ENCODE measurements around the gene PARN.
"Not testable (repeated sequence)": the region's sequence is repeated elsewhere in the genome, so short reads cannot be mapped to it uniquely, and the experiment has no call there.

The PARN gene

GRCh38 chr16:14436401-14436955 lies 193.6 kb downstream of the PARN start:
- DNase-seq (ENCODE audit: low read depth) = no peak

DNA sequence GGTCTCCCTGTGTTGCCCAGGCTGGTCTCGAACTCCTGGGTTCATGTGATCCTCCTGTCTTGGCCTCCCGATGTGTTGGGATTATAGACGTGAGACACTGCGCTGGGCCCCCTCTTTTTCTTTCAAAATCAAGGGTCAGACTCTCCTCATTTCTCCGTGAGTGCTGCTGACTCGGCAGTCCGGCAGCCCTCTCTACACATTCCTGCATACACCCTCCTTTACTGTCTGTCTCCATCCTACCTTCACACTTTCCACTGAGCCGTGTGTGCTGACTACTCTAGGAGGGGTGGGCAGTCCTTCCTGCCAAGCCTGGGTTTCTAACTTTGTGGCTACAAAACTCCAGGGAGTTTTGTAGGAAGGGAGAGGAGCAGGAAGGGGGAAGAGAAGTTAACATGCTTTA lies 195.2 kb downstream of the PARN start:
- DNase-seq (ENCODE audit: low read depth) = no peak

DNA sequence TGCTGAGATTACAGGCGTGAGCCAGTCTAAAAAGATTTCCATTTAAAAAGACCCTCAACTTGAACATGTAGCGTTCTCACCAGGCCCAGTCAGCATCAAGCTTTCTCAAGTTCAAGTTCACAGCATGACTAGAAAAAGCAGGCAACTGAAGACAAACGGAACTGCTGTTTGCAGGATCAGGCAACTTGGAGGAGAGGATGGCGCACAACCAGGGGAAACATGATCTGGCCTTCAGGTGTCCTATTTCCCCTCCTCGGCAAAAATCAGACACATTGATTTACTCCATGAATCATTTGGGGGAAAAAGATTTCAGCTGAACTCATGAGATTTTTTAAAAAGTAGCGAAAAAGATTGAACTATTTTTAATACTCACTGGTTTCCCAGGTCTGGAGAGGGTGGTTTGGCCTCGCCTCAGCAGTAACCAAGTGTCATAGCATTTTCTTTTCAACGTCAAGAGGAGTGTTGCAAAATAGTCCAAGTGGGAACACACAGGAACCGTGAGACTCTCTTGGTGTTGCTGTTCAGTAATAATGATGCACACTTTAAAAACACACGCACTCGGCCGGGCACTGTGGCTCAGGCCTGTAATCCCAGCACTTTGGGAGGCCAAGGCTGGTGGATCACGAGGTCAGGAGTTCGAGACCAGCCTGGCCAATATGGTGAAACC lies 201.0 kb downstream of the PARN start:
- DNase-seq (ENCODE audit: low read depth) = not testable (repeated sequence)

DNA sequence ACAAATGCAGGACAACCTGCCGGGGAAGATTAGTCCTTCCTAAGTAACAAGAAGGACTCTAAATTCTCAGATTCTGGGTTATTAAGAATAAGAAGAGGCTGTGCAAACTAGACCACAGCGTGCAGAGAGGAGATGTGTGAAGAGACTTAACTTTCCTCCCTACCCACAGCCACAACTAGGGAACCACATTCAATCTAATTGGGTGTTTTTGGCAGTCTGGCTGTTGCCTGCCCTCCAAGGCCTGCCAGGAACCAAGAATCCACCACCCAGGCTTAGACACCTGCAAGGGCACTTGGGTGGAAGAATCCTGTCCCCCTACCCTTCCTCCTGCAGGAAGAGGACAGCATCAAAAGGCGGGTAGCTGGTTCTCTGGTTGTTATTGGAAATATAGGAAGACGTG lies 202.0 kb downstream of the PARN start:
- no peak for DNase-seq (ENCODE audit: low read depth)

GRCh38 chr16:14427371-14427948 lies 202.6 kb downstream of the PARN start:
- no peak for DNase-seq (ENCODE audit: low read depth)

DNA sequence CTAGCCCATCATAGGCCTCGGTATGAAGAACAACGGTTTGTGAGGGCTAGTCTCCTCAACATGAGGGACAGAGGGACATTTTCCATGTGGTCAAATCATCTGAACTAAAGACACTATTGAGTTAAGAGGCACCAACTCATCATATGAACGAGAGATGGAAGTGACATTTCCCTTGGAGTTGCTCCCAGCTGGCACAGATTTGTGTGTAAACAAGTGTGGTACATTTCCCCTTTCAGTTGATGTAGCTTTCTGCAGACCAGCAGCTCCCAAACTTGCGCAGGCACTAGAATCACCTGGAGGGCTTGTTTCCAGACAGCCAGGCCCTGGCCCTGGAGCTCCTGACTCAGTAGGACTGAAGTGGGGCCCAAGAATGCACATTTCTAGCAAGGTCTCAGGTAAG lies 205.5 kb downstream of the PARN start:
- DNase-seq (ENCODE audit: low read depth) = no peak

DNA sequence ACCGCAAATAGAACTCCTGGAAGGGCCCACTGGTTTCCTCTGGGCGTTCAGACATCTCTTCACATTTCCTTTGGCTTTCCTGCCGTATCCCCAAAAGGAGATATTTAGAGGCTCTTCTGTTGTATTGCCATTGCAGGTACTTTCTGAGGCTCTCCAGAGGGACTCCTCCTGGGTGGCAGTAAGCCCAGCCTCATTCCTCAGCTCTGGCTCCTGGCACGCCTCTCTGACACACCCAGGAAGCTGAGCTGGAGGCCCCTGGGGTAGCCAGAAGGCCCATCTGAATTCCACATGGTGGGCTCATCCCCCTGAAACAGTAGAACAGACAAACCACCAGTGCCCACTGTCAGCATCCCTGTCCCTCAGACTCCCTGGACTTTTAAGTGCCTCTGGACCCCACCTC lies 206.7 kb downstream of the PARN start:
- no peak for DNase-seq (ENCODE audit: low read depth)

DNA sequence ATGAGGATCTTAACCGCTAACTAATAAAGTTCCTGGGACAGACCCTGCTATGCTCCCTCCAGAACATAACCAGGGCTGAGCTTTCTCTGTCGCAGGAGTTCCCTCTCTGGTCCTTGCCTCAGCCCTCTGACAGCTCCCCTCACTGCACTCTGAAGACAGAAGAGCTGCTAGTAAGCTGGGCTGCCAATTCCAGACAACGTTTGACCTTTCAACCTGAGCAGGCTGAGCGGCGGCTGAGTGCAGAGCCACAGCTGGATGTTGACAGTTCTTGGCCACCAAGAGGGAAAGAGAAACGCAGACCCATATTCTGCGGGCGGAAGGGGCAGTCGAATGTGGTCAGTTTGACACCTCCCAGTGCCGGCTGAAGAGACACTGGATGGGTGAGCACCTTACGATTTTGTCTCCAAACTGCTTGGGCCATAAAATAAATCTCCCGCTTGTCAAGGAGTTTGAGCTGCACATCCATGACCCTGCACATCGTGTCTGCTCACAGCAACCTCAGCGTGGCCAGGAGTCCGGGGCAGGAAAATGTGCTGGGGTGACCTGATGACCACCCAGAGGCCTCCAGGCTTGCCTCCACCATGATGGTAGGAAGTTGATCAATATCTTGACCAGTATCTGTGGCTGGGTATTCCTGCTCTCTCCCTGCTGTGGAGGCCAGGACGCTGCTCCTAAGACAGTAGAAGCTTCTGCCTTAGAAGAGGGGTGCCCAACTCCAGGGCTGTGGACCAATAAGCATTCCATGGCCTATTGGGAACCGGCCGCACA lies 209.2 kb downstream of the PARN start:
- no peak for DNase-seq (ENCODE audit: low read depth)

GRCh38 chr16:14420243-14420642 lies 209.8 kb downstream of the PARN start:
- not testable (repeated sequence) for DNase-seq (ENCODE audit: low read depth)

- DNase-seq (ENCODE audit: low read depth) = no peak
Measured at GRCh38 chr16:14419817-14420216, 210.2 kb downstream of the PARN start.

GRCh38 chr16:14418795-14419225 lies 211.2 kb downstream of the PARN start:
- no peak for DNase-seq (ENCODE audit: low read depth)

DNA sequence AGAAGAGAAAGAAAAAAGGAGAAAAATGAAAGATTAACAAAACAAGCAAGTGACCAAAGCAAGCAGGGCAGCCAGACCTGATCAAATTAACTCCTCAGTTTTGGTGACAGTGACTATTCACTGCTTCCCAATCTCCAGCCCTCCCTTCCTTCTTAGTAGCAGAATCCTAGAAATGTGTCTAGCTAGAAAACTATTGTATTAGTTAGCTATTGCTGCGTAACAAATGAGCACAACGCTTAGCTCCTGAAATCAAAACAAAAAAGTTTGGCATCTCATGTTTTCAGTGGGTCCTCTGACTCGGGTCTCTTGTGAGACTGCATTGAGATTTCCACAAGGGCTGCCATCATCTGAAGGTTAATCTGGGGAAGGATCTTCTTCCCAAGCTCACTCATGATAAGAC lies 213.9 kb downstream of the PARN start:
- no peak for DNase-seq (ENCODE audit: low read depth)

GRCh38 chr16:14415291-14415690 lies 214.8 kb downstream of the PARN start:
- no peak for DNase-seq (ENCODE audit: low read depth)

GRCh38 chr16:14409563-14409962 lies 220.5 kb downstream of the PARN start:
- peak; percentile 90 for DNase-seq (ENCODE audit: low read depth)

- no peak for DNase-seq (ENCODE audit: low read depth)
Measured at GRCh38 chr16:14407786-14408399, 222.2 kb downstream of the PARN start.

DNA sequence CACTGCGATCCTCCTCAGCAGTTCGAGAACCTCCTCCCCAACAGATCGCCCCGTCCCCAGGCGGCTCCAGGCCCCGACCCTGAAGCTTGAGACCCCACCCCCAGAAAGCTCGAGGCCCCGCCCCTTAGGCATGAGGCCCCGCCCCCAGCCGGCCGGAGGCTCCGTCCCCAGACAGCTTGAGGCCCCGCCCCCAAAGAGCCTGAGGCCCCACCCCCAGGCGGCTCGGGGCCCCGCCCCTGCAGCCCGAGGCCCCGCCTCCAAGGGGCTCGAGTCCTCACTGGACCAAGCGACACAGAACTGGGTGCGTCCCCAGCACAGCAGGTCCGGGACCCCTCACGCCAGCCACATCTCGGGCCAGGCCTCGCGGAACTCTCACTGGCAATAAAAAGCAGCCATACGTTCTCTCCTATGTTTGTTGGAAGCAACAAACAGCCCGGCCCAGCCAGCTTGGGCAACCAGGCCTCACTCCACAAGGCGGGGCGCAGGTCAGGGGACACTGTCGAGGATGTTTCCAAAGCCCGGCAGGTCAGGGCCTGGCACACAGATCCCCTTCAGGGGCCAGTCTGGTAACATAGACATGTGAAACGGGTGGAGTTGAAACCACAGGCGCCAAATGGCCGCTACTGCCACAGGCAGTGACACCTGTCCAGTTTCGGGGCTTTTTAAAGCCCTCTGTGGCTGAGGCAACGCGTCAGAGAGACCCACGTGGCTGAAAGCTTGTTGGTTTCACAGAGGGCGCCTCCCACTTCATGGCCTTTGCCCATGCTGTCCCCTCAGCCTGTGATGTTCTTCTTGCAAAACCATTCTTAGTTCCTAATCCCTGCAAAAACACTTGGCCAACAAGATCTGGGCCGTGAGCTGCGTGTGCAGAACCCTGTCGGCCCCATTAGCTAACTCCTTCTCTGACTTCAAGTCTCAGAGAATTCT lies 224.2 kb downstream of the PARN start:
- no peak for DNase-seq (ENCODE audit: low read depth)

DNA sequence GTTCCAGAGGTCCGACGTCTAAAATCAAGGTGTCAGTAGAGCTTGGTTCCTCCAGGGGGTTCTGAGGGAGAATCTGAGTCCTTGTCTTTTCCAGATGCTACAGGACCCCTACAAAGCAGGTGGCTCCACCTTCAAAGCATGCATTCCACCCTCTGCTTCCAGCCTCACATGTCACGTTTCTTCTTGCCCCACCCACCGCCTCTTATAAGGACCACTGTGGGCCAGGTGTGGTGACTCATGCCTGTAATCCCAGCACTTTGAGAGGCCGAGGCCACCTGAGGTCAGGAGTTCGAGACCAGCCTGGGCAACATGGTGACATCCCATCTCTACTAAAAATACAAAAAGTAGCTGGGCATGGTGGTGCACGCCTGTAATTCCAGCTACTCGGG lies 227.1 kb downstream of the PARN start:
- DNase-seq (ENCODE audit: low read depth) = not testable (repeated sequence)

DNA sequence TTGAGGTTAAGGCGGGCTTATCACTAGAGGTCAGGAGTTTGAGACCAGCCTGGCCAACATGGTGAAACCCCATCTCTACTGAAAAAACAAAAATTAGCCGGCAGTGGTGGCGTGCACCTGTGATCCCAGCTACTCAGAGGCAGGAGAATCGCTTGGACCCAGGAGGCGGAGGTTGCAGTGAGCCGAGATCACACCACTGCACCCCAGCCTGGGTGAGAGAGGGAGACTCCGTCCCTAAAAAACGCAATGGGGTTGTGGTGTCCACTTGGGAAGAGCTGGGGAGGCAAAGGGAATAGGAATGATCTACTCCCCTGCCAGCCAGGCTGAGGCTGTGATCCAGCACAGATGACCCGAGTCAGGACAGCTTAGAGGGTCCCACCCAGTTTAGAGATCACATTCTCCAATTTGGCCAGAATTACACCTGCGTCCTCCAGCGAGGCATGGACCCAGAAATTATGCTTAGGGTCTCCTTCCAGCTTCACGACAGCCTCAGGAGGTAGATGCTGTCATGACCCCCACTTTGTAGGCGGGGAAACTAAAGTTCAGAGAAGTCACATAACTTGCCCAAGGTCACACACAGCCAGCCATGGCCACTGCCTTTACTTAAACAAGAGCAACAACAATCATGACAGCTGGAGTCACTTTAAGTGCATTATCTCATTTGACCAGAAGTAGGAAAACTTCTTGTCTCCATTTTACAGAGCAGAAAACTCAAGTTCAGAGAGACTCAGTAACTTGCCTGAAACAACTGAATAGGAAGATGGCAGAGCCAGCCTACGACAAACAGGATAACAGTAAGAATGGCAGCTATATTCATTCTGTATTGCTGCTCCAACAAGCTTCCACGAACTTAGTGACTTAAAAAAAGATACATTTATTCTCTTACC lies 227.7 kb downstream of the PARN start:
- not testable (repeated sequence) for DNase-seq (ENCODE audit: low read depth)

- not testable (repeated sequence) for DNase-seq (ENCODE audit: low read depth)
Measured at GRCh38 chr16:14401711-14402061, 228.4 kb downstream of the PARN start.

GRCh38 chr16:14400978-14401710 lies 228.9 kb downstream of the PARN start:
- DNase-seq (ENCODE audit: low read depth) = not testable (repeated sequence)

All from non-pigmented ciliary epithelial cell (primary cell).